SJCRH30 (cell line): ENCODE results near the gene ZCCHC7. TPM values are rescaled to one million over a fixed set of nuclear protein-coding genes. Genes with fewer than 3 reads are reported as not detected.

Source experiments
- DNase-seq, 2 experiments: peaks; one replicate each; pipeline ENCODE4 v3.0.0-alpha.2; 2015 to 2020
- H3K27ac ChIP-seq: fragments of 250-450 bp; sonication (Bioruptor Pico); 2 replicates; pipeline ENCODE4 v1.5.1; 2020; ENCODE audit warnings: mild to moderate bottlenecking, moderate library complexity
- H3K27me3 ChIP-seq: fragments of 250-450 bp; sonication (Bioruptor Pico); 2 replicates; pipeline ENCODE4 v1.5.1; 2020; ENCODE audit warnings: mild to moderate bottlenecking, moderate library complexity
- H3K36me3 ChIP-seq: fragments of 250-450 bp; sonication (Bioruptor Pico); 2 replicates; pipeline ENCODE4 v1.5.1; 2020; ENCODE audit warnings: mild to moderate bottlenecking, moderate library complexity
- H3K4me1 ChIP-seq: fragments of 250-450 bp; sonication (Bioruptor Pico); 2 replicates; pipeline ENCODE4 v1.5.1; 2020; ENCODE audit warnings: mild to moderate bottlenecking, moderate library complexity
- H3K4me3 ChIP-seq: fragments of 250-450 bp; sonication (Bioruptor Pico); 2 replicates; pipeline ENCODE4 v1.5.1; 2020; ENCODE audit warnings: mild to moderate bottlenecking, moderate library complexity
- H3K9me3 ChIP-seq: fragments of 250-450 bp; sonication (Bioruptor Pico); replicated peaks from 2 replicates; pipeline ENCODE4 v1.5.1; 2020; ENCODE audit warnings: mild to moderate bottlenecking, moderate library complexity
- total RNA-seq: library from RNA; depleted of rRNA; stranded (reverse); fragments of >200 nt; shearing (Covaris generic); gene quantifications from 2 replicates; pipeline ENCODE4 v1.2.3, GENCODE V29; 2014

Gene ZCCHC7
- total RNA-seq, 1 experiment from 2014 or later: 19.5 TPM

GRCh38 chr9:37221489-37222106, 101.2 kb downstream of the ZCCHC7 start:
- DNase-seq: no peak
- Histone ChIP-seq H3K4me1 (peaks cover under 1% of the 10 kb centered on the region), H3K27ac (no peak overlapping the region), H3K4me3 (no peak overlapping the region), H3K9me3 (no peaks in the 10 kb centered on the region), H3K36me3 (no peaks in the 10 kb centered on the region), H3K27me3 (no peaks in the 10 kb centered on the region)

GRCh38 chr9:37229455-37229854, 109.1 kb downstream of the ZCCHC7 start:
- Histone ChIP-seq H3K4me3 (no peak overlapping the region), H3K27ac (no peak overlapping the region), H3K9me3 (no peaks in the 10 kb centered on the region), H3K27me3 (no peaks in the 10 kb centered on the region), H3K36me3 (no peaks in the 10 kb centered on the region), H3K4me1 (no peaks in the 10 kb centered on the region)
- no peak for DNase-seq

- DNase-seq: no peak
Observed at GRCh38 chr9:37229882-37230482, 109.6 kb downstream of the ZCCHC7 start.

GRCh38 chr9:37236822-37237221, 116.4 kb downstream of the ZCCHC7 start:
- no peak overlapping the region for H3K4me3 ChIP-seq
- no peaks in the 10 kb centered on the region for H3K9me3 ChIP-seq
- H3K4me1 ChIP-seq: no peaks in the 10 kb centered on the region
- no peak for DNase-seq
- H3K27me3 ChIP-seq: no peaks in the 10 kb centered on the region
- no peaks in the 10 kb centered on the region for H3K36me3 ChIP-seq
- no peak overlapping the region for H3K27ac ChIP-seq

More at GRCh38 chr9:37229882-37230482, 109.6 kb downstream of the ZCCHC7 start:
- Histone ChIP-seq H3K4me3 (no peak overlapping the region), H3K27ac (no peak overlapping the region), H3K4me1 (no peaks in the 10 kb centered on the region), H3K9me3 (no peaks in the 10 kb centered on the region), H3K27me3 (no peaks in the 10 kb centered on the region), H3K36me3 (no peaks in the 10 kb centered on the region)

GRCh38 chr9:37238122-37238521, 117.7 kb downstream of the ZCCHC7 start:
- Histone ChIP-seq H3K4me1 (no peaks in the 10 kb centered on the region), H3K36me3 (no peaks in the 10 kb centered on the region), H3K9me3 (no peaks in the 10 kb centered on the region), H3K27ac (no peak overlapping the region), H3K27me3 (no peaks in the 10 kb centered on the region), H3K4me3 (no peak overlapping the region)
- DNase-seq: no peak

- no peak for DNase-seq
- Histone ChIP-seq H3K27ac (no peak overlapping the region), H3K4me3 (no peak overlapping the region), H3K36me3 (no peaks in the 10 kb centered on the region), H3K9me3 (no peaks in the 10 kb centered on the region), H3K27me3 (no peaks in the 10 kb centered on the region), H3K4me1 (no peaks in the 10 kb centered on the region)
Observed at GRCh38 chr9:37239224-37239859, 119.0 kb downstream of the ZCCHC7 start.

GRCh38 chr9:37239921-37240320, 119.5 kb downstream of the ZCCHC7 start:
- no peak overlapping the region for H3K27ac ChIP-seq

GRCh38 chr9:37241340-37241739, 121.0 kb downstream of the ZCCHC7 start:
- Histone ChIP-seq H3K27ac (no peak overlapping the region), H3K27me3 (no peaks in the 10 kb centered on the region), H3K4me1 (no peaks in the 10 kb centered on the region), H3K36me3 (no peaks in the 10 kb centered on the region), H3K4me3 (no peak overlapping the region), H3K9me3 (no peaks in the 10 kb centered on the region)
- no peak for DNase-seq

More at GRCh38 chr9:37239921-37240320, 119.5 kb downstream of the ZCCHC7 start:
- no peaks in the 10 kb centered on the region for H3K9me3 ChIP-seq
- H3K36me3 ChIP-seq: no peaks in the 10 kb centered on the region
- no peak overlapping the region for H3K4me3 ChIP-seq
- no peaks in the 10 kb centered on the region for H3K27me3 ChIP-seq
- no peak for DNase-seq
- H3K4me1 ChIP-seq: no peaks in the 10 kb centered on the region

GRCh38 chr9:37242089-37242488, 121.7 kb downstream of the ZCCHC7 start:
- Histone ChIP-seq H3K4me1 (no peaks in the 10 kb centered on the region), H3K36me3 (no peaks in the 10 kb centered on the region), H3K4me3 (no peak overlapping the region), H3K27ac (no peak overlapping the region), H3K9me3 (no peaks in the 10 kb centered on the region), H3K27me3 (no peaks in the 10 kb centered on the region)
- DNase-seq: no peak

GRCh38 chr9:37243588-37244345, 123.4 kb downstream of the ZCCHC7 start:
- H3K4me3 ChIP-seq: no peak overlapping the region
- no peak for DNase-seq
- H3K27me3 ChIP-seq: no peaks in the 10 kb centered on the region
- no peaks in the 10 kb centered on the region for H3K9me3 ChIP-seq
- no peaks in the 10 kb centered on the region for H3K36me3 ChIP-seq
- H3K4me1 ChIP-seq: no peaks in the 10 kb centered on the region
- no peak overlapping the region for H3K27ac ChIP-seq

GRCh38 chr9:37246826-37247225, 126.5 kb downstream of the ZCCHC7 start:
- Histone ChIP-seq H3K27ac (no peak overlapping the region), H3K27me3 (no peaks in the 10 kb centered on the region), H3K9me3 (no peaks in the 10 kb centered on the region), H3K36me3 (peaks cover 3% of the 10 kb centered on the region; the same call in 1 of the 2 replicates), H3K4me1 (no peaks in the 10 kb centered on the region), H3K4me3 (no peak overlapping the region)
- DNase-seq: no peak

GRCh38 chr9:37248651-37249163, 128.3 kb downstream of the ZCCHC7 start:
- Histone ChIP-seq H3K27ac (no peak overlapping the region), H3K4me1 (no peaks in the 10 kb centered on the region), H3K36me3 (peaks cover 3% of the 10 kb centered on the region; the same call in 1 of the 2 replicates), H3K27me3 (no peaks in the 10 kb centered on the region), H3K4me3 (no peak overlapping the region), H3K9me3 (peaks cover 3% of the 10 kb centered on the region; the same call in 1 of the 2 replicates)
- DNase-seq: no peak

GRCh38 chr9:37251452-37251851, 131.1 kb downstream of the ZCCHC7 start:
- Histone ChIP-seq H3K27ac (no peak overlapping the region), H3K36me3 (peaks cover 4% of the 10 kb centered on the region; the same call in 1 of the 2 replicates), H3K27me3 (no peaks in the 10 kb centered on the region), H3K4me3 (no peak overlapping the region), H3K9me3 (peaks cover 3% of the 10 kb centered on the region; the same call in 1 of the 2 replicates), H3K4me1 (no peaks in the 10 kb centered on the region)
- DNase-seq: no peak

GRCh38 chr9:37253377-37253937, 133.1 kb downstream of the ZCCHC7 start:
- Histone ChIP-seq H3K27me3 (no peaks in the 10 kb centered on the region), H3K9me3 (peaks cover 3% of the 10 kb centered on the region; the same call in 1 of the 2 replicates), H3K4me3 (no peak overlapping the region), H3K27ac (no peak overlapping the region), H3K4me1 (no peaks in the 10 kb centered on the region), H3K36me3 (peaks cover 8% of the 10 kb centered on the region)
- DNase-seq: no peak
